Ishikawa (cell line): Measurements from ENCODE around the gene HMX3.

Experiments
- CEBPB ChIP-seq: IDR thresholded peaks from 2 replicates; pipeline ENCODE4 v1.6.1; 2012
- CREB1 ChIP-seq: IDR thresholded peaks from 2 replicates; pipeline ENCODE4 v1.6.1; 2012; ENCODE audit warnings: low read depth
- EGR1 ChIP-seq: IDR thresholded peaks from 2 replicates; pipeline ENCODE4 v1.6.1; 2012
- EP300 ChIP-seq: IDR thresholded peaks from 2 replicates; pipeline ENCODE4 v1.6.1; 2012; ENCODE audit warnings: borderline replicate concordance
- FOXM1 ChIP-seq: IDR thresholded peaks from 2 replicates; pipeline ENCODE4 v1.6.1; 2012; ENCODE audit warnings: low read depth, borderline replicate concordance
- NFIC ChIP-seq: IDR thresholded peaks from 2 replicates; pipeline ENCODE4 v1.6.1; 2012
- RAD21 ChIP-seq: IDR thresholded peaks from 2 replicates; pipeline ENCODE4 v1.6.1; 2012; ENCODE audit warnings: low read depth
- TAF1 ChIP-seq: IDR thresholded peaks from 2 replicates; pipeline ENCODE4 v1.6.1; 2012; ENCODE audit warnings: low read depth, mild to moderate bottlenecking
- TCF12 ChIP-seq: IDR thresholded peaks from 2 replicates; pipeline ENCODE4 v1.6.1; 2012; ENCODE audit warnings: low read depth
- TEAD4 ChIP-seq: IDR thresholded peaks from 2 replicates; pipeline ENCODE4 v1.6.1; 2012
- YY1 ChIP-seq: IDR thresholded peaks from 2 replicates; pipeline ENCODE4 v1.6.1; 2012; ENCODE audit warnings: low read depth
- ZBTB7A ChIP-seq: IDR thresholded peaks from 2 replicates; pipeline ENCODE4 v1.6.1; 2012; ENCODE audit warnings: low read depth
- TF ChIP-seq, protein P1 (sequence below): IDR thresholded peaks from 2 replicates; pipeline ENCODE4 v1.6.1; 2012
- TF ChIP-seq, protein P2 (sequence below): IDR thresholded peaks from 2 replicates; pipeline ENCODE4 v1.6.1; 2012
- TF ChIP-seq, protein P3 (sequence below): IDR thresholded peaks from 2 replicates; pipeline ENCODE4 v1.6.1; 2012; ENCODE audit warnings: low read depth, mild to moderate bottlenecking

The HMX3 gene

DNA sequence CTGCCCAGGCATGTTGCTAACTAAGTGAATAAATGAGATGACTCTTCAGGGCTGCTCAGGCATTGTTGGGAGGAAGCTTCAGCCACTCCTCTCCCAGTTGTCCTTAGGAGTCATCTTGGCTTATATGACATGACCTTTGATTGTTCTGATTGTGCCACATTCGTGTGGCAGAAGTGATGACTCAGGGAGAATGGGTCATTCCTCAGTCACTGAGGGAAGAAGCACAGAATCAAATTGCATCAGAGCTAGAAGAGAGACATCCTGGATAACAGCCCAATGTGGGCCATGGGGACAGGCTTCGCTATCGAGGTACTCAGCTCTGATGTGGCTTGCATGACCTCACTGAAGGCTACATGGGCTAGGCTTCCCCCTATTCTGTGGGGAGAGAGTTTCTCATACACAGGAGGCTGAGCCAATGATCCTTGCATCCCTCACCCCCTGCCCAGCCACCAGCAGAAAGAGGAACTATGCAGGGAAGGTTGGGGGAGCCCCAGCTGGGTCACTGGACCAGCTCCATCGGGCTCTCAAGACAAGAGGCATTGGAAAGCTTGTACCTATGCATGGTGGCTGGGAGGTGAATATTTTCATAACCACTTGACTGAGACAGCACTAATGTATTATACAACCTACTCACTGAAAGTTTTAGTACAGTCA is 6.0 kb upstream of the HMX3 start:
- no peak for TF ChIP-seq TCF12
- TF ChIP-seq CREB1, result no peak
- no peak for TF ChIP-seq YY1
- TF ChIP-seq, protein P1, sequence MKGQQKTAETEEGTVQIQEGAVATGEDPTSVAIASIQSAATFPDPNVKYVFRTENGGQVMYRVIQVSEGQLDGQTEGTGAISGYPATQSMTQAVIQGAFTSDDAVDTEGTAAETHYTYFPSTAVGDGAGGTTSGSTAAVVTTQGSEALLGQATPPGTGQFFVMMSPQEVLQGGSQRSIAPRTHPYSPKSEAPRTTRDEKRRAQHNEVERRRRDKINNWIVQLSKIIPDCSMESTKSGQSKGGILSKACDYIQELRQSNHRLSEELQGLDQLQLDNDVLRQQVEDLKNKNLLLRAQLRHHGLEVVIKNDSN, result no peak
- no peak for TF ChIP-seq CEBPB
- no peak for TF ChIP-seq RAD21
- no peak for TF ChIP-seq TEAD4
- TF ChIP-seq ZBTB7A, result no peak
- TF ChIP-seq TAF1, result no peak
- TF ChIP-seq, protein P2, sequence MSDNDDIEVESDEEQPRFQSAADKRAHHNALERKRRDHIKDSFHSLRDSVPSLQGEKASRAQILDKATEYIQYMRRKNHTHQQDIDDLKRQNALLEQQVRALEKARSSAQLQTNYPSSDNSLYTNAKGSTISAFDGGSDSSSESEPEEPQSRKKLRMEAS, result no peak
- TF ChIP-seq, protein P3, sequence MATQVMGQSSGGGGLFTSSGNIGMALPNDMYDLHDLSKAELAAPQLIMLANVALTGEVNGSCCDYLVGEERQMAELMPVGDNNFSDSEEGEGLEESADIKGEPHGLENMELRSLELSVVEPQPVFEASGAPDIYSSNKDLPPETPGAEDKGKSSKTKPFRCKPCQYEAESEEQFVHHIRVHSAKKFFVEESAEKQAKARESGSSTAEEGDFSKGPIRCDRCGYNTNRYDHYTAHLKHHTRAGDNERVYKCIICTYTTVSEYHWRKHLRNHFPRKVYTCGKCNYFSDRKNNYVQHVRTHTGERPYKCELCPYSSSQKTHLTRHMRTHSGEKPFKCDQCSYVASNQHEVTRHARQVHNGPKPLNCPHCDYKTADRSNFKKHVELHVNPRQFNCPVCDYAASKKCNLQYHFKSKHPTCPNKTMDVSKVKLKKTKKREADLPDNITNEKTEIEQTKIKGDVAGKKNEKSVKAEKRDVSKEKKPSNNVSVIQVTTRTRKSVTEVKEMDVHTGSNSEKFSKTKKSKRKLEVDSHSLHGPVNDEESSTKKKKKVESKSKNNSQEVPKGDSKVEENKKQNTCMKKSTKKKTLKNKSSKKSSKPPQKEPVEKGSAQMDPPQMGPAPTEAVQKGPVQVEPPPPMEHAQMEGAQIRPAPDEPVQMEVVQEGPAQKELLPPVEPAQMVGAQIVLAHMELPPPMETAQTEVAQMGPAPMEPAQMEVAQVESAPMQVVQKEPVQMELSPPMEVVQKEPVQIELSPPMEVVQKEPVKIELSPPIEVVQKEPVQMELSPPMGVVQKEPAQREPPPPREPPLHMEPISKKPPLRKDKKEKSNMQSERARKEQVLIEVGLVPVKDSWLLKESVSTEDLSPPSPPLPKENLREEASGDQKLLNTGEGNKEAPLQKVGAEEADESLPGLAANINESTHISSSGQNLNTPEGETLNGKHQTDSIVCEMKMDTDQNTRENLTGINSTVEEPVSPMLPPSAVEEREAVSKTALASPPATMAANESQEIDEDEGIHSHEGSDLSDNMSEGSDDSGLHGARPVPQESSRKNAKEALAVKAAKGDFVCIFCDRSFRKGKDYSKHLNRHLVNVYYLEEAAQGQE, result no peak
- TF ChIP-seq EGR1, result no peak
- TF ChIP-seq EP300, result no peak

DNA sequence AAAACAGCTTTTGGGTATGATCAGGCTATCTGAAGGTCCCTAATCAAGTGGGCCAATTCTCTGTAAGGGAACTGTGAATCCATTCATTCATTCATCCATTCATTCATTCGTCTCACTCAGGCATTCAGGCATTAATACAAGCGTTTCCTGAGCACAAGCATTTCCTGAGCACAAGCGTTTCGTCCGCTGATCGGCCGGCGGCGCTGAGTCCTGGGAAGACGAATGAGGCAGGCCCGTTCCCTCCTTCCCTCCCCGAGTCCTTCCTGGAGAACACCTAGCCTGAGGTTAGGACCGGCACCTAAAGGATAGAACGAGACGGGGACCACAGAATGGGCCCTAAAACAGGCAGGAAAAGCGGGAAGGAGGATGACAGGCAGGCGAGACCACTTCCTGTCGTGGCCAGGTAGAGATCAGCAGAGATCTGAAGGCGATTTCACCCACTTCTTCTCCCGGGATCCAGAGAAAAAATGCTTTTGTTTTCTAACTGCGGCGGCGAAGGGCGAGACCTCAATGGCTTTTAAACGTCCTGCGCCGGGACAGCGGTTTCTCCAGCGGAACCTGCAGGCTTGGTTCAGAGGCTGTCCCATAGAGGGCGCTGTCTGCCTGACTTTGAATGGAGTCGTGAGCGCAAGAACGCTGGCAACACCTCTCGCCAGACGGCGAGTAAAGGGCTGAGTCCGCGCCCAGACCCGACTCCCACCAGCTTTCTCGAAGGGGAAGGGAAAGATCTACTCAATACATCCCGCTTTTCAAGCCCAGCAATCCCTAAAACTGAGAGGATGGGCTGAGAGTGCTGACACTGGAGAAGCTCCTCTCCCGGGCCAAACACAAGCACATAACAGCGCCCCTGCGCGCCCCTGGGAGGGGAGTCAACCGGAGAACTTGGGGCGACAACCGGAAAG is 2.9 kb upstream of the HMX3 start:
- TF ChIP-seq TAF1 (no peak), TEAD4 (no peak), NFIC (peak; percentile 19; the same call in 1 of the 2 replicates), ZBTB7A (0 out of 2 replicates have a peak, but pooled peaks have one; percentile 35), YY1 (no peak), CEBPB (no peak), RAD21 (peak; percentile 99), TCF12 (peak; percentile 20; the same call in 1 of the 2 replicates), EP300 (no peak; the same call in 1 of the 2 replicates), FOXM1 (no peak), CREB1 (no peak), EGR1 (no peak)
- TF ChIP-seq, protein P3, result no peak
- TF ChIP-seq, protein P1, result no peak
- TF ChIP-seq, protein P2, result no peak

DNA sequence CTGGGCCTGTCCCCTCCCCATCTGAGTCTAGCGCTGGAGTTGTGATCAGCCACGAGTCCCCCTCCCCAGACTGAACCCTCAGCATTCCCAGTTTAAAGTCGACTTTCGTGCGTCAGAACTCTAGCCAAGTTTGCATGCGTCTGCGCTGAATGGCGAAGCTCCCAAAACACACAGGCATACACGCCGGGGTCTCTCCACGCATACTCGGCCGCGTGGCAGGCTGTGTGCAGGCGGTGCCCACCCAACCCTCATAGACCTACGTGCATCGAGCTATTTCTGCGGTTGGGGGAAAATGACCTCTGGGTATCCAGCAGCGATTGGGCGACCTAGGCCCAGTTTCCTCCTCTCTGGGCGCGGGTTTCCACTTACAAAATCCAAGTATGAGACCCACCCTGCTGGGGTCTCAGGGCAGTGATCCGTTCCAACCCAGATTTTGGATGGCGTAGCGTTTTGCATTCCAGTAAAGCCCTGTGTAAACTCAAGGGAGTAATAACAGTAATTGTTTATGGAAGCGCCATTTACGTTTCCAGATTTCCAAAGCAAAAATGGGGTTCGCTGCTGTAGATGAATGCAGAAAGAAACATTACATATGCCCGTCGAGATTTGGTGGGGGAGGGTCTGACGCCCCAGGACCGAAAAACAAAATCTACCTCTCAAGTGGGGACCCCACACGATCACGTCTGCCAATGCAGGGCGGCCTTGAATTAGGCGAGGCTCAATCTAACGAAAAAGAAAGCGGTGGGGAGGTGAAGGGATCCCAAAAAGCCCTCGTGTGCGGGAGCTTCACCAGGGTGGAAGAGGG is 2.0 kb upstream of the HMX3 start:
- TF ChIP-seq, protein P2, result no peak
- TF ChIP-seq EP300, result no peak

DNA sequence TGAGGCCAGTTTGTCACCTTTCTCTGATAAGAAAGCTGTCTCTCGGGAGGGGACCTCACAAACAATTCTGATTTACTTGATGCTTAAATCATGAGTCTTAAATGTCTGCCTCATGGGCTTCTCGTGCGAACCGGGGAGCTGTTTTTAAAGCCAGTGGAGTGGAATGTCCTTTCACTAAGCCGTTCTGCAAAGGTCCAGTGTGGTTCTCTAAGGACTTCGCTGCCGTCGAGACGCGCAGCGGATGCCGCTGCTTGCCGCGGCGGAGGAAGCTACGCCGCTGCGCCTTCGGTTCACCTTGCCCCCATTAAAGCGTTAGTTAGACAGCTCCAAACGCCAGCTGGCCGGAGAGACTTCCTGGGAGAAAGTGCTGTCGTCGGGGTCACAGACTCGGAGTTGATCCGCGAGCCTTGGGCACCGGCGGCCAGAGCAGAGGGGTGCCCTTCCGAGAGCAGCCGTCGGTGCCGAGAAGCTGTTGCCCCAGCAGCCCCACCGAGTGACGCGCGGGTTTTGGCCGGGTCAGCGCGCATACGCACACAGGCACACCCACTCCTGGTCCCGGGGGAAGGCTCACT is 1.3 kb upstream of the HMX3 start:
- TF ChIP-seq CEBPB, result no peak
- TF ChIP-seq, protein P1, result no peak
- TF ChIP-seq, protein P3, result no peak
- no peak for TF ChIP-seq CREB1
- no peak for TF ChIP-seq EGR1
- no peak for TF ChIP-seq TEAD4
- TF ChIP-seq, protein P2, result no peak
- TF ChIP-seq NFIC, result no peak
- no peak for TF ChIP-seq RAD21
- no peak for TF ChIP-seq EP300
- TF ChIP-seq TCF12, result no peak
- no peak for TF ChIP-seq YY1
- no peak for TF ChIP-seq ZBTB7A
- no peak for TF ChIP-seq FOXM1
- TF ChIP-seq TAF1, result no peak
